ENCODE results near the gene MRPL54.

DNA sequence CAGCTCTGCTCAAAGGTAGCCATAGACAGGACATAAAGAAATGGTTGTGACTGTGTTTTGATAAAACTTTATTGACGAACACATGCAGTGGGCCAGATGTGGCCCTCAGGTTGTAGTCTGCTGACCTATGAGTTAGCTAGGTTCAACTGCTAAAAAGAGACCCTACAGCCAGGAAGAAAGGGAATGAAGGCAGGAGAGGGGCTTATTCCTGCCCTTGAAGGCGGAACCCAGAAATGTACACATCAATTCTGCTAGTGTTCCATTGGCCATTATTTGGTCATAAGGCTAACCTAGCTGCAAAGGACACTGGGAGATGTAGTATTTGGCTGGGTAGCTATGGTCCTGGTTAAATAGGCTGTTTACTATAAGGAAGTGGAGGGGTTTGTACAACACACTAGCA, 19.0 kb upstream of the MRPL54 start:
- TF ChIP-seq, protein P1, sequence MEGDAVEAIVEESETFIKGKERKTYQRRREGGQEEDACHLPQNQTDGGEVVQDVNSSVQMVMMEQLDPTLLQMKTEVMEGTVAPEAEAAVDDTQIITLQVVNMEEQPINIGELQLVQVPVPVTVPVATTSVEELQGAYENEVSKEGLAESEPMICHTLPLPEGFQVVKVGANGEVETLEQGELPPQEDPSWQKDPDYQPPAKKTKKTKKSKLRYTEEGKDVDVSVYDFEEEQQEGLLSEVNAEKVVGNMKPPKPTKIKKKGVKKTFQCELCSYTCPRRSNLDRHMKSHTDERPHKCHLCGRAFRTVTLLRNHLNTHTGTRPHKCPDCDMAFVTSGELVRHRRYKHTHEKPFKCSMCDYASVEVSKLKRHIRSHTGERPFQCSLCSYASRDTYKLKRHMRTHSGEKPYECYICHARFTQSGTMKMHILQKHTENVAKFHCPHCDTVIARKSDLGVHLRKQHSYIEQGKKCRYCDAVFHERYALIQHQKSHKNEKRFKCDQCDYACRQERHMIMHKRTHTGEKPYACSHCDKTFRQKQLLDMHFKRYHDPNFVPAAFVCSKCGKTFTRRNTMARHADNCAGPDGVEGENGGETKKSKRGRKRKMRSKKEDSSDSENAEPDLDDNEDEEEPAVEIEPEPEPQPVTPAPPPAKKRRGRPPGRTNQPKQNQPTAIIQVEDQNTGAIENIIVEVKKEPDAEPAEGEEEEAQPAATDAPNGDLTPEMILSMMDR (IDR thresholded peaks at IDR 0.05) = no peak
- TF ChIP-seq POLR2A (IDR thresholded peaks at IDR 0.05) = no peak
